Right cardiac atrium (tissue), 5 donors: ENCODE results near the gene LRMDA. TPM values are rescaled to one million over a fixed set of nuclear protein-coding genes. Genes with fewer than 3 reads are reported as not detected.

Source experiments
- microRNA-seq, 2 donors: library from miRNA; unstranded; fragments of <30 nt; microRNA quantifications; one replicate each; pipeline ENCODE4 v1.2.0, GENCODE V29; 2020 to 2021
- polyA plus RNA-seq: library from polyadenylated mRNA; stranded (reverse); fragments of 200-250 nt; gene quantifications from one replicate; pipeline ENCODE4 v1.2.3, GENCODE V29; 2013
- total RNA-seq, 4 donors: library from RNA; stranded (reverse); fragmentation: NEBNext Ultra II Directional; extraction: Animal tissue kit (Norgen Biotek cat#: 25700); gene quantifications; one replicate each; pipeline ENCODE4 v1.2.1, GENCODE V29; 2021
- donor health status: healthy with polysubstance abuse.
- donor health status: DM: no; HTN: yes; CAD: no.
- donor health status: DM: no; HTN: no; CAD: no.
- donor health status: DM: no; HTN: yes; CAD: no; lungs with severe emphysema.
- donor health status: DM: yes; HTN: yes; CAD: no.

The LRMDA gene
- total and polyA plus RNA-seq, 5 donors = 42.7 to 97.9 (median 48.8) TPM

Small RNA genes within 50 kb of the gene (microRNA-seq; reads per million reads assigned to microRNA genes)
- gene MIR606 = 0 reads per million in 2 donors

Other genes with a start within 250 kb of the LRMDA start
- 100 to 1,000 TPM; 362 to 389 (median 368) TPM for gene VDAC2, start 220.8 kb upstream of the LRMDA start, total RNA-seq
- gene VDAC2, start 220.8 kb upstream of the LRMDA start, polyA plus RNA-seq = 429 TPM
- 10 to 100 TPM; 17.3 to 24.3 (median 20.0) TPM for gene COMTD1, start 195.7 kb upstream of the LRMDA start, total RNA-seq
- gene COMTD1, start 195.7 kb upstream of the LRMDA start, polyA plus RNA-seq = 44.1 TPM
- 10 to 100 TPM; 13.2 to 14.6 (median 14.3) TPM for gene ZNF503, start 29.9 kb upstream of the LRMDA start, total RNA-seq
- 8.7 TPM for gene ZNF503, start 29.9 kb upstream of the LRMDA start, polyA plus RNA-seq